ENCODE data around the gene GLOD4.
"Not testable (repeated sequence)": the region's sequence is repeated elsewhere in the genome, so short reads cannot be mapped to it uniquely, and the experiment has no call there.

The GLOD4 gene

GRCh38 chr17:767076-767475 lies 15.0 kb downstream of the GLOD4 start:
- no peak for DNase-seq

GRCh38 chr17:760371-760770 lies 21.7 kb downstream of the GLOD4 start:
- DNase-seq, result no peak

GRCh38 chr17:759964-760363 lies 22.1 kb downstream of the GLOD4 start:
- DNase-seq, result no peak

GRCh38 chr17:756010-756567 lies 26.0 kb downstream of the GLOD4 start:
- not testable (repeated sequence) for DNase-seq

GRCh38 chr17:755319-755961 lies 26.6 kb downstream of the GLOD4 start:
- DNase-seq, result not testable (repeated sequence)

GRCh38 chr17:753418-753817 lies 28.7 kb downstream of the GLOD4 start:
- no peak for DNase-seq

- DNase-seq, result no peak
These were observed 29.4 kb downstream of the GLOD4 start for GRCh38 chr17:752620-753219.

GRCh38 chr17:752002-752619 lies 30.0 kb downstream of the GLOD4 start, which contains the start of gene GEMIN4:
Gene GEMIN4 (minus strand): TSS chr17:752264. CDS start chr17:752142, 122 bp downstream.
- DNase-seq, result peak; percentile 97

GRCh38 chr17:751269-752001 lies 30.6 kb downstream of the GLOD4 start:
- peak; percentile 51 for DNase-seq

GRCh38 chr17:750431-751037 lies 31.5 kb downstream of the GLOD4 start:
- DNase-seq, result no peak

GRCh38 chr17:749359-749758 lies 32.7 kb downstream of the GLOD4 start:
- not testable (repeated sequence) for DNase-seq

GRCh38 chr17:748604-749003 lies 33.5 kb downstream of the GLOD4 start:
- DNase-seq, result not testable (repeated sequence)

GRCh38 chr17:746783-747629 lies 35.1 kb downstream of the GLOD4 start:
- no peak for DNase-seq

- no peak for DNase-seq
These were observed 35.9 kb downstream of the GLOD4 start for GRCh38 chr17:746181-746580.

- DNase-seq, result no peak
These were observed 36.7 kb downstream of the GLOD4 start for GRCh38 chr17:745406-745805.

GRCh38 chr17:744937-745336 lies 37.1 kb downstream of the GLOD4 start:
- DNase-seq, result no peak

GRCh38 chr17:743139-743538 lies 38.9 kb downstream of the GLOD4 start:
- no peak for DNase-seq

- no peak for DNase-seq
These were observed 39.8 kb downstream of the GLOD4 start for GRCh38 chr17:742147-742793.

- DNase-seq, result peak; percentile 19
These were observed 41.7 kb downstream of the GLOD4 start for GRCh38 chr17:740240-741017.

GRCh38 chr17:737561-738113 lies 44.4 kb downstream of the GLOD4 start:
- DNase-seq, result no peak

All from CD4-positive, alpha-beta T cell treated with Interleukin-10 for 1 hour (primary cell).